GM19397 (cell line): ENCODE measurements around the gene CD72.

Experiments used
- ATAC-seq: cut with Tn5 transposase; IDR thresholded peaks from one replicate; pipeline ENCODE4 v1.9.1; 2021; ENCODE audit warnings: mild to moderate bottlenecking, moderate library complexity; ENCODE audit not compliant: unreplicated experiment

Gene CD72

DNA sequence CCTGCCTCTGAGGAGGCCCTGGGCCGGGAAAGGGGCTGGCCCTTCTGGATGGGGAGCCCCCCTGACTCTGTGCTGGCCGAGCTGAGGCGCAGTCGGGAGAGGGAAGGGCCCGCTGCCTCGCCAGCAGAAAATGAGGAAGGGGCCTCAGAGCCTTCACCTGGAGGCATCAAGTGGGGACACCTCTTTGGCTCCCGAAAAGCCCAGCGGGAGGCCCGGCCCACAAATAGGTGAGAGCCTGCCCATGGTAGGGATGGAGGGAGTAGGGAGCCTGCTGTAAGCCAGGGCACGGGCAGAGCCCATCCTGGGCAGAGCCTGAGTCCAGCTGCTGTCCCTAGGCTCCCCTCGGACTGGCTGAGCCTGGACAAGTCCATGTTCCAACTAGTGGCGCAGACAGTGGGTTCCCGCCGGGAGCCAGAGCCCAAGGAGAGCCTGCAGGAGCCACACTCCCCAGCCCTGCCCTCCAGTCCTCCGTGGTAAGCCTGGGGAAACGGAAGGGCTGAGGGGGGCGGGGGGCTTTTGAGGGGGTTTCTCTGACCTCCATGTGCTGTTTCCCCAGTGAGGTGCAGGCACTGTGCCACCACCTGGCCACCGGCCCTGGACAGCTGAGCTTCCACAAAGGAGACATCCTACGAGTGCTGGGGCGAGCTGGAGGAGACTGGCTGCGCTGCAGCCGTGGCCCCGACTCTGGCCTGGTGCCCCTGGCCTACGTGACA is 57.4 kb downstream of the CD72 start:
- no peak for ATAC-seq
